Glutamatergic neuron (in vitro differentiated cells): ENCODE data around the gene ADAMTS6. TPM values are rescaled to one million over a fixed set of nuclear protein-coding genes. Genes with fewer than 3 reads are reported as not detected.
A peak's percentile ranks its signal among the peaks of the same experiment; 100 is the strongest.

ENCODE experiments used
- DNase-seq: peaks from one replicate; pipeline ENCODE4 v3.0.0; 2022
- H3K27ac Mint-ChIP-seq: one replicate; pipeline ENCODE4 v1.8.0; 2020; ENCODE audit warnings: mild to moderate bottlenecking, mixed read lengths, inconsistent platforms; ENCODE audit not compliant: unreplicated experiment
- H3K27me3 Mint-ChIP-seq: one replicate; pipeline ENCODE4 v1.8.0; 2020; ENCODE audit warnings: mild to moderate bottlenecking, moderate library complexity, mixed read lengths, inconsistent platforms; ENCODE audit not compliant: unreplicated experiment
- H3K36me3 Mint-ChIP-seq: one replicate; pipeline ENCODE4 v1.8.0; 2020; ENCODE audit warnings: mild to moderate bottlenecking, mixed read lengths, inconsistent platforms; ENCODE audit not compliant: unreplicated experiment
- H3K4me1 Mint-ChIP-seq: one replicate; pipeline ENCODE4 v1.8.0; 2020; ENCODE audit warnings: mild to moderate bottlenecking, low read depth, mixed read lengths, inconsistent platforms; ENCODE audit not compliant: unreplicated experiment
- H3K4me3 Mint-ChIP-seq: one replicate; pipeline ENCODE4 v1.8.0; 2020; ENCODE audit warnings: mild to moderate bottlenecking, mixed read lengths, inconsistent platforms; ENCODE audit not compliant: unreplicated experiment
- H3K9me3 Mint-ChIP-seq: one replicate; pipeline ENCODE4 v1.8.0; 2020; ENCODE audit warnings: mild to moderate bottlenecking, moderate library complexity, mixed read lengths, inconsistent platforms; ENCODE audit not compliant: unreplicated experiment
- total RNA-seq: library from RNA; stranded (reverse); fragmentation: NEBNext Ultra II Directional; extraction: Animal tissue kit (Norgen Biotek cat#: 25700); gene quantifications from one replicate; pipeline ENCODE4 v1.2.1, GENCODE V29; 2021; ENCODE audit not compliant: unreplicated experiment
- TF ChIP-seq, protein P1 (sequence below): fragments of 200-600 bp; sonication (generic); IDR thresholded peaks from one replicate; pipeline ENCODE4 v1.5.0; 2021; ENCODE audit not compliant: partially characterized antibody, unreplicated experiment

The ADAMTS6 gene
- total RNA-seq, 1 donor from 2014 or later: 2.1 TPM

DNA sequence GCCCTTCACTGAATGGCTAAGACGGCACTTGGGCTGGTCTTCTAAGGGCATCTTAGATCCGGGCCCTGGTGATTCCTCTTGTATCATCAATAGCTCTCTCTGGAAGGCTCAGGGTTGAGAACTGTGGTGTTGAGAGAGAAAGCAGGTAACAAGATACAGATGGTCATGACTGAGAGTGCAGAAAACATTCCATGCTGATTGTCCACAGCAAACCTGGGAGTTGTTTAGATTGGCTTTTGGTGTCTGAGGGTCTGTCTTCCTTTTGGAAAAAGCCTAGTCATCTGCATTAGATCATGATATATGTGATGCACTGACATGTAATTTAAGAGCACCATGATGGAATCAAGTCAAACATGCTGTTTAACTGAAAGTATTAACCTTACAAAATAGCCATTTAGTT, 331.9 kb downstream of the ADAMTS6 start:
- DNase-seq: no peak
- Mint-ChIP-seq H3K27ac (no peak overlapping the region), H3K27me3 (no peaks in the 10 kb centered on the region), H3K9me3 (no peaks in the 10 kb centered on the region), H3K36me3 (no peaks in the 10 kb centered on the region), H3K4me3 (no peak overlapping the region), H3K4me1 (peaks cover 1% of the 10 kb centered on the region)
- TF ChIP-seq, protein P1, sequence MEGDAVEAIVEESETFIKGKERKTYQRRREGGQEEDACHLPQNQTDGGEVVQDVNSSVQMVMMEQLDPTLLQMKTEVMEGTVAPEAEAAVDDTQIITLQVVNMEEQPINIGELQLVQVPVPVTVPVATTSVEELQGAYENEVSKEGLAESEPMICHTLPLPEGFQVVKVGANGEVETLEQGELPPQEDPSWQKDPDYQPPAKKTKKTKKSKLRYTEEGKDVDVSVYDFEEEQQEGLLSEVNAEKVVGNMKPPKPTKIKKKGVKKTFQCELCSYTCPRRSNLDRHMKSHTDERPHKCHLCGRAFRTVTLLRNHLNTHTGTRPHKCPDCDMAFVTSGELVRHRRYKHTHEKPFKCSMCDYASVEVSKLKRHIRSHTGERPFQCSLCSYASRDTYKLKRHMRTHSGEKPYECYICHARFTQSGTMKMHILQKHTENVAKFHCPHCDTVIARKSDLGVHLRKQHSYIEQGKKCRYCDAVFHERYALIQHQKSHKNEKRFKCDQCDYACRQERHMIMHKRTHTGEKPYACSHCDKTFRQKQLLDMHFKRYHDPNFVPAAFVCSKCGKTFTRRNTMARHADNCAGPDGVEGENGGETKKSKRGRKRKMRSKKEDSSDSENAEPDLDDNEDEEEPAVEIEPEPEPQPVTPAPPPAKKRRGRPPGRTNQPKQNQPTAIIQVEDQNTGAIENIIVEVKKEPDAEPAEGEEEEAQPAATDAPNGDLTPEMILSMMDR: no peak

DNA sequence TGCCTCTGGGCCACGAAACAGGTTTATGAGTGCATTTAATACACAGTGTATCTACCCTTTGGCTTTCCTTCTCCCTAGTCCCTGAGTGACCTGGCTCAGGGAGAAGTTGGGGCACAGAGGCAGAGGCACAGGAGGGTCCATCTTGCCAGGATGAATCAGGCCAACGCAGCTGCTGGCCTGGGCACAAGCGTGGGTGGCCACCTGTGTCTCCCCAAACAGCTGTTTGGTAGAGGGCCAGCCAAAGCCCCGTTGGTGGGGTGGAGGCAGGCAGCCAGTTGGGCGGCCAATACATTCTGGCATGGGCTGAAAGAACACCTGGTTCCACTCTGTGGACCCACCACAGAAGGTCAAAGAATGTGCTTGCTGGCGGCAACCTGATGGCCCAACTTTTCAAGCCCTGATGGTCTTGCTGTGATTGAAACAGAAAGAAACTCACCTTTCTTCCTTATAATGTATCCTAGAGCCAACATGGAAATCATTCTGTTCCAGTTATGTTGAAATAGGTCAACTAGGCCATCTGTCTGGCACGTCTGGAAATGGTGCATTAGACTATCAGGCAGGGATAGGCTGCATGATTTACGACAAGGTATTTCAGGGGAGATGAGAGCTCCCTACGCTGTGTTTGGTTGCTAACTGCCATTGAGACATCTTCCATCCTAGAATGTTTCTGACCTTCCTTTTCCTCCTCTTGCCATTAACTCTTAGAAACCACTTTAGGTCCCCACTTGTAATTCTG, 337.4 kb downstream of the ADAMTS6 start:
- no peaks in the 10 kb centered on the region for H3K9me3 Mint-ChIP-seq
- DNase-seq: no peak
- no peaks in the 10 kb centered on the region for H3K36me3 Mint-ChIP-seq
- no peak overlapping the region for H3K27ac Mint-ChIP-seq
- TF ChIP-seq, protein P1: no peak
- peaks cover 4% of the 10 kb centered on the region for H3K27me3 Mint-ChIP-seq
- H3K4me1 Mint-ChIP-seq: peaks cover 27% of the 10 kb centered on the region
- no peak overlapping the region for H3K4me3 Mint-ChIP-seq

DNA sequence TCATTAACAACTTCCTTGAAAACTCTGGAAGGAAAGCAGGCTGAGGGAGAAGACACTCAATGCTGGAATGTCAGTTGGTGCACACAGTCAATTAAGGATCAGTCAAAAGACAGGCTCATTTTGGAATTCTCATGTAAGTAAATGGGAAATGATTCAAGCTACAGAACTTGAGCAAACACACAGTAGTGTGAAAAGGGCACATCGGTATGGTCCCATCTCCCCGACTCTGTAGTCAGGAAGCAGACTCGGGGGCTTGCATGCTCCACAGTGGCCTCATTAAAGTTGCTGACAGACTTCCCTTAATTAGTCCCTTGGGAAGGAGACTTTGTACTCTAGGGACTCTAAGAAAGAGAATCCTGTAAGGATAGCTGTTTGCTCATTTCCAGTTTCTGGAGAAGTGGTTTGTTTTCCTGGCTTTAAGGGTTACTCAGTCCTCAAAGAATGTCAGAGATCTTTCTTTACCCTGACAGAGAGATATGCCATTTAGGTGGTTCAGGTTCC, 339.2 kb downstream of the ADAMTS6 start:
- no peak for DNase-seq
- peaks cover 4% of the 10 kb centered on the region for H3K27me3 Mint-ChIP-seq
- TF ChIP-seq, protein P1: no peak
- peaks cover 27% of the 10 kb centered on the region for H3K4me1 Mint-ChIP-seq
- no peak overlapping the region for H3K27ac Mint-ChIP-seq
- H3K36me3 Mint-ChIP-seq: no peaks in the 10 kb centered on the region
- H3K9me3 Mint-ChIP-seq: no peaks in the 10 kb centered on the region
- H3K4me3 Mint-ChIP-seq: no peak overlapping the region

DNA sequence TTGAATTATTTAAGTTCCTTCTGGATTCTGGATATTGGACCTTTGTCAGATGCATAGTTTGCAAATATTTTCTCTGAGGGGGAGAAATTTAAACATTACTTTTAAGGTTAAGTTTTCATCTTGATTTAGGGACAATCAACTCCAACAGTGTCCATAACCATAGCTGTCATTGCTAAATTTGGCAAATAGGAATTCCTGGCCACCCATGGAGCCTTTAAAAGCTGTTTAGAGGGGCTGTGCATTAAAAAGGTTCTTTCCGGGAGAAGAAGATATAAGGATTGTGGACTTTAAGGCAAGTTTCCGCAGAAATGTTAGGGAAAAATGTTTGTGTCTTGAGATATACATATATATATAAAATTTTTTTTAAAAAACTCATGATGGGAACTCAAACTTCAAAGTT, 339.7 kb downstream of the ADAMTS6 start:
- no peaks in the 10 kb centered on the region for H3K36me3 Mint-ChIP-seq
- H3K9me3 Mint-ChIP-seq: no peaks in the 10 kb centered on the region
- no peak for DNase-seq
- H3K4me3 Mint-ChIP-seq: peak overlapping the region; percentile 46
- peak overlapping the region; percentile 56 for H3K27ac Mint-ChIP-seq
- H3K4me1 Mint-ChIP-seq: peaks cover 27% of the 10 kb centered on the region
- TF ChIP-seq, protein P1: no peak
- H3K27me3 Mint-ChIP-seq: peaks cover 4% of the 10 kb centered on the region

DNA sequence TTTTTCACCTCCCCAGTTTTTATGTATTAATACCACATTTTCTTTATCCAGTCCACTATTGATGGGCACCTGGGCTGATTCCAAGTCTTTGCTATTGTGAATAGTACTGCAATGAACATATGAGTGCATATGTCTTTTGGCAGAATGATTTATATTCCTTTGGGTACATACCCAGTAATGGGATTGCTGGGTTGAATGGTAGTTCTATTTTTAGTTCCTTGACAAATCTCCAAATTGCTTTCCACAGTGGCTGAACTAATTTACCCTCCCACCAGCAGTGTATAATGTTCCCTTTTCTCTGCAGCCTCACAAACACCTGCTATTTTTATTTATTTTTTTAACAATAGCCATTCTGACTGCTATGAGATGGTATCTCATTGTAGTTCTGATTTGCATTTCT, 340.2 kb downstream of the ADAMTS6 start:
- peaks cover 27% of the 10 kb centered on the region for H3K4me1 Mint-ChIP-seq
- no peak for DNase-seq

More for the DNA sequence above, 340.2 kb downstream of the ADAMTS6 start:
- Mint-ChIP-seq H3K4me3 (peak overlapping the region; percentile 46), H3K9me3 (no peaks in the 10 kb centered on the region), H3K27ac (peak overlapping the region; percentile 28), H3K36me3 (no peaks in the 10 kb centered on the region), H3K27me3 (peaks cover 4% of the 10 kb centered on the region)
- TF ChIP-seq, protein P1: no peak
